Memory B cell (primary cell): ENCODE data around the gene GABRG3.

Source experiments
- ATAC-seq: fragments of 150-1000 bp; cut with Tn5 transposase; 2 replicates; pipeline ENCODE4 v1.10.0; 2021; ENCODE audit warnings: low read depth, mild to moderate bottlenecking, moderate library complexity
- DNase-seq, 2 donors: peaks; one replicate each; pipeline ENCODE4 v3.0.0; 2022; ENCODE audit warnings: low spot score in 2 of 2
- H3K27ac Mint-ChIP-seq: one replicate; pipeline ENCODE4 v1.8.0; 2022; ENCODE audit warnings: mild to moderate bottlenecking, moderate library complexity, mixed read lengths
- H3K27me3 Mint-ChIP-seq: one replicate; pipeline ENCODE4 v1.8.0; 2022; ENCODE audit warnings: mixed read lengths
- H3K36me3 Mint-ChIP-seq: one replicate; pipeline ENCODE4 v1.8.0; 2022; ENCODE audit warnings: mild to moderate bottlenecking, mixed read lengths
- H3K4me1 Mint-ChIP-seq: one replicate; pipeline ENCODE4 v1.8.0; 2022; ENCODE audit warnings: mixed read lengths
- H3K4me3 Mint-ChIP-seq: one replicate; pipeline ENCODE4 v1.8.0; 2022; ENCODE audit warnings: mild to moderate bottlenecking, moderate library complexity, mixed read lengths
- H3K9me3 Mint-ChIP-seq: one replicate; pipeline ENCODE4 v1.8.0; 2022; ENCODE audit warnings: mixed read lengths

Gene GABRG3

GRCh38 chr15:27550635-27551034 is 579.7 kb downstream of the GABRG3 start:
- Mint-ChIP-seq H3K4me1 (no peaks in the 10 kb centered on the region), H3K9me3 (peaks cover 4% of the 10 kb centered on the region), H3K4me3 (no peak overlapping the region), H3K27me3 (no peaks in the 10 kb centered on the region), H3K27ac (no peak overlapping the region), H3K36me3 (no peaks in the 10 kb centered on the region)
- ATAC-seq (no peak), DNase-seq (no peak)

GRCh38 chr15:27561816-27562215 is 590.8 kb downstream of the GABRG3 start:
- H3K9me3 Mint-ChIP-seq, result peaks cover 12% of the 10 kb centered on the region
- H3K27me3 Mint-ChIP-seq, result no peaks in the 10 kb centered on the region
- no peak overlapping the region for H3K4me3 Mint-ChIP-seq
- H3K4me1 Mint-ChIP-seq, result no peaks in the 10 kb centered on the region
- DNase-seq (no peak), ATAC-seq (no peak)
- H3K36me3 Mint-ChIP-seq, result no peaks in the 10 kb centered on the region
- no peak overlapping the region for H3K27ac Mint-ChIP-seq

GRCh38 chr15:27563765-27564370 is 592.9 kb downstream of the GABRG3 start:
- Mint-ChIP-seq H3K36me3 (no peaks in the 10 kb centered on the region), H3K9me3 (peaks cover 12% of the 10 kb centered on the region), H3K4me3 (no peak overlapping the region), H3K27ac (no peak overlapping the region), H3K27me3 (no peaks in the 10 kb centered on the region), H3K4me1 (no peaks in the 10 kb centered on the region)
- DNase-seq (no peak), ATAC-seq (no peak)

- DNase-seq (no peak), ATAC-seq (no peak)
- Mint-ChIP-seq H3K4me1 (no peaks in the 10 kb centered on the region), H3K9me3 (peaks cover 9% of the 10 kb centered on the region), H3K27ac (no peak overlapping the region), H3K4me3 (no peak overlapping the region), H3K36me3 (no peaks in the 10 kb centered on the region), H3K27me3 (no peaks in the 10 kb centered on the region)
Observed at GRCh38 chr15:27564656-27565055, 593.7 kb downstream of the GABRG3 start.

- DNase-seq, result no peak
- H3K4me3 Mint-ChIP-seq, result no peak overlapping the region
- H3K36me3 Mint-ChIP-seq, result no peaks in the 10 kb centered on the region
- H3K27ac Mint-ChIP-seq, result no peak overlapping the region
- H3K27me3 Mint-ChIP-seq, result no peaks in the 10 kb centered on the region
- peaks cover 2% of the 10 kb centered on the region for H3K9me3 Mint-ChIP-seq
- ATAC-seq, result no peak
- no peaks in the 10 kb centered on the region for H3K4me1 Mint-ChIP-seq
Observed at GRCh38 chr15:27570746-27571145, 599.8 kb downstream of the GABRG3 start.

GRCh38 chr15:27573805-27574485 is 603.0 kb downstream of the GABRG3 start:
- no peak overlapping the region for H3K4me3 Mint-ChIP-seq
- peaks cover 2% of the 10 kb centered on the region for H3K9me3 Mint-ChIP-seq
- DNase-seq (no peak), ATAC-seq (no peak)
- no peaks in the 10 kb centered on the region for H3K36me3 Mint-ChIP-seq
- no peaks in the 10 kb centered on the region for H3K27me3 Mint-ChIP-seq
- H3K4me1 Mint-ChIP-seq, result no peaks in the 10 kb centered on the region
- H3K27ac Mint-ChIP-seq, result no peak overlapping the region

GRCh38 chr15:27574541-27575054 is 603.6 kb downstream of the GABRG3 start:
- Mint-ChIP-seq H3K9me3 (peaks cover 2% of the 10 kb centered on the region), H3K27me3 (no peaks in the 10 kb centered on the region), H3K36me3 (no peaks in the 10 kb centered on the region), H3K27ac (no peak overlapping the region), H3K4me3 (no peak overlapping the region), H3K4me1 (no peaks in the 10 kb centered on the region)
- ATAC-seq (no peak), DNase-seq (no peak)

GRCh38 chr15:27575521-27575920 is 604.5 kb downstream of the GABRG3 start:
- Mint-ChIP-seq H3K9me3 (peaks cover 2% of the 10 kb centered on the region), H3K27me3 (no peaks in the 10 kb centered on the region)

GRCh38 chr15:27576576-27576975 is 605.6 kb downstream of the GABRG3 start:
- DNase-seq, result no peak
- ATAC-seq, result no peak
- H3K9me3 Mint-ChIP-seq, result peaks cover 2% of the 10 kb centered on the region
- H3K4me1 Mint-ChIP-seq, result no peaks in the 10 kb centered on the region
- no peak overlapping the region for H3K27ac Mint-ChIP-seq
- H3K4me3 Mint-ChIP-seq, result no peak overlapping the region
- H3K36me3 Mint-ChIP-seq, result no peaks in the 10 kb centered on the region
- no peaks in the 10 kb centered on the region for H3K27me3 Mint-ChIP-seq

More at GRCh38 chr15:27575521-27575920, 604.5 kb downstream of the GABRG3 start:
- Mint-ChIP-seq H3K36me3 (no peaks in the 10 kb centered on the region), H3K4me1 (no peaks in the 10 kb centered on the region), H3K27ac (no peak overlapping the region), H3K4me3 (no peak overlapping the region)
- DNase-seq (no peak), ATAC-seq (no peak)

GRCh38 chr15:27579738-27580137 is 608.8 kb downstream of the GABRG3 start:
- no peak overlapping the region for H3K27ac Mint-ChIP-seq
- H3K4me1 Mint-ChIP-seq, result no peaks in the 10 kb centered on the region
- no peaks in the 10 kb centered on the region for H3K36me3 Mint-ChIP-seq
- H3K27me3 Mint-ChIP-seq, result no peaks in the 10 kb centered on the region
- DNase-seq (no peak), ATAC-seq (no peak)
- H3K4me3 Mint-ChIP-seq, result no peak overlapping the region
- H3K9me3 Mint-ChIP-seq, result no peaks in the 10 kb centered on the region

GRCh38 chr15:27582726-27583410 is 611.9 kb downstream of the GABRG3 start:
- ATAC-seq (no peak), DNase-seq (no peak)
- H3K27ac Mint-ChIP-seq, result no peak overlapping the region
- H3K4me3 Mint-ChIP-seq, result no peak overlapping the region
- H3K9me3 Mint-ChIP-seq, result no peaks in the 10 kb centered on the region
- no peaks in the 10 kb centered on the region for H3K27me3 Mint-ChIP-seq
- no peaks in the 10 kb centered on the region for H3K4me1 Mint-ChIP-seq
- H3K36me3 Mint-ChIP-seq, result no peaks in the 10 kb centered on the region

- H3K36me3 Mint-ChIP-seq, result no peaks in the 10 kb centered on the region
- ATAC-seq (no peak), DNase-seq (no peak)
- no peak overlapping the region for H3K27ac Mint-ChIP-seq
- H3K4me1 Mint-ChIP-seq, result no peaks in the 10 kb centered on the region
- H3K9me3 Mint-ChIP-seq, result no peaks in the 10 kb centered on the region
- no peak overlapping the region for H3K4me3 Mint-ChIP-seq
- no peaks in the 10 kb centered on the region for H3K27me3 Mint-ChIP-seq
Observed at GRCh38 chr15:27583651-27584050, 612.7 kb downstream of the GABRG3 start.

GRCh38 chr15:27585041-27585640 is 614.2 kb downstream of the GABRG3 start:
- no peak overlapping the region for H3K4me3 Mint-ChIP-seq
- peaks cover 4% of the 10 kb centered on the region for H3K4me1 Mint-ChIP-seq
- no peak for ATAC-seq
- peaks cover 2% of the 10 kb centered on the region for H3K36me3 Mint-ChIP-seq
- H3K27me3 Mint-ChIP-seq, result peaks cover 5% of the 10 kb centered on the region
- no peak overlapping the region for H3K27ac Mint-ChIP-seq
- H3K9me3 Mint-ChIP-seq, result peaks cover 4% of the 10 kb centered on the region
- no peak for DNase-seq

GRCh38 chr15:27587810-27588209 is 616.8 kb downstream of the GABRG3 start:
- ATAC-seq (no peak), DNase-seq (no peak)
- H3K4me1 Mint-ChIP-seq, result peaks cover 4% of the 10 kb centered on the region
- no peak overlapping the region for H3K27ac Mint-ChIP-seq
- no peak overlapping the region for H3K4me3 Mint-ChIP-seq
- H3K36me3 Mint-ChIP-seq, result peaks cover 2% of the 10 kb centered on the region
- H3K9me3 Mint-ChIP-seq, result peaks cover 4% of the 10 kb centered on the region
- H3K27me3 Mint-ChIP-seq, result peaks cover 5% of the 10 kb centered on the region
